GM21381 (cell line): ENCODE data around the gene SOSTDC1.
"Not testable (repeated sequence)": the region's sequence is repeated elsewhere in the genome, so short reads cannot be mapped to it uniquely, and the experiment has no call there.

ENCODE experiments used
- ATAC-seq: cut with Tn5 transposase; IDR thresholded peaks from one replicate; pipeline ENCODE4 v1.9.1; 2021; ENCODE audit warnings: mild to moderate bottlenecking, moderate library complexity; ENCODE audit not compliant: unreplicated experiment

SOSTDC1 gene, protein sequence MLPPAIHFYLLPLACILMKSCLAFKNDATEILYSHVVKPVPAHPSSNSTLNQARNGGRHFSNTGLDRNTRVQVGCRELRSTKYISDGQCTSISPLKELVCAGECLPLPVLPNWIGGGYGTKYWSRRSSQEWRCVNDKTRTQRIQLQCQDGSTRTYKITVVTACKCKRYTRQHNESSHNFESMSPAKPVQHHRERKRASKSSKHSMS

GRCh38 chr7:16465469-16466361 lies at the start of gene SOSTDC1:
TSS of gene SOSTDC1 (minus strand) at chr7:16465738. CDS start at chr7:16465668, 70 bp downstream.
- ATAC-seq = no peak

GRCh38 chr7:16514729-16515128 lies 49.2 kb upstream of the SOSTDC1 start:
- no peak for ATAC-seq

DNA sequence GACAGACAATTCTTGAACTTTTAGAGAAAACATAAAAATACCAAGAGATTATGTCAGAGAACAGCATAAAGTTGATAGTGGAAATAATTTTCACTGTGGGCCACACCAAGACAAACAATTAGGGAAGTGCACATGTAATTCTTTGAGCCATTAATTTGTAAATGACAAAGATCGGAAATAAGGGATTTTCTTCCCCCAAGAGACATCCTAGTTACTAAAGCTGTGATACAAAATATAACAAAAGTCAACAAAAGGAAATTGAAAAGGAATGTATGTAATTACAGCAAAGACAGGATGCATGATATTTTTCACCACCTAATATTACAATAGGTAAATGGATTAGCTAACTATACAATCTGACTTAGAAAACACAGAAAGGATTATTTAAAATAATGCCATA lies 48.7 kb upstream of the SOSTDC1 start:
- no peak for ATAC-seq

- no peak for ATAC-seq
Observed at GRCh38 chr7:16512097-16512496, 46.6 kb upstream of the SOSTDC1 start.

- no peak for ATAC-seq
Observed at GRCh38 chr7:16511314-16511713, 45.8 kb upstream of the SOSTDC1 start.

GRCh38 chr7:16509829-16510228 lies 44.3 kb upstream of the SOSTDC1 start:
- no peak for ATAC-seq

DNA sequence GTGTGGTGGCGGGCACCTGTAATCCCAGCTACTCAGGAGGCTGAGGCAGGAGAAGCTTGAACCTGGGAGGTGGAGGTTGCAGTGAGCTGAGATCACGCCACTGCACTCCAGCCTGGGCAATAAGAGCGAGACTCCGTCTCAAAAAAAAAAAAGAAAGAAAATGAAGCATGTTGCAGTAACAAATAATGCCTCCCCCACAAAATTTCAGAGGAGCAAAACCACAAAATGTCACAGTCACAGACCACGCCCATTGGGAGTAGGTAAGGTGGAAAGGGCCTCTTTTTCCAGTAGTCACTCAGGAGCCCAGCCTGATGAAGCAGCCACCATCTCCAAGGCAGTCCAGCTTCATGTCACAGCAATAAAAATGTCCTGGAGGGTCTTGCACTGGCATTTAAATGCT lies 40.9 kb upstream of the SOSTDC1 start:
- ATAC-seq = not testable (repeated sequence)

DNA sequence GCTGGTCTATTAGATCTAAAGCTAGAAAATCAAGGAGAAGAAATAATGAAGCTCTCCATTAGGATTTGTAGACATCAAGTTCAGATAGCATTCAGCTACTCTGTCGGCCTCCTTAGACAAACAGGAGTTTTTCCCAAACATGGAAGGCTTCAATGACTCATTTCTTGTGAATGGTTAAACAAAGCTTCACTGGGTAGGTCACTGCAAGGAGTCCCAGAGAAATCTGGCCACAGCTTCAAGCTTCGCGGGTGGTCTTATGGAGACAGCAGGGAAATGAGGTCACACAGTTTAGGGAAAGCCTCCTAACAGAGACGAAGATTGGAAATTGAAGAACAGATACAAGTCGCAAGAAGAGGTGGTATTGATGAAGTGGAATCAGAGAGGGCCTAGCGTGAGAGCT lies 38.5 kb upstream of the SOSTDC1 start:
- ATAC-seq = no peak

DNA sequence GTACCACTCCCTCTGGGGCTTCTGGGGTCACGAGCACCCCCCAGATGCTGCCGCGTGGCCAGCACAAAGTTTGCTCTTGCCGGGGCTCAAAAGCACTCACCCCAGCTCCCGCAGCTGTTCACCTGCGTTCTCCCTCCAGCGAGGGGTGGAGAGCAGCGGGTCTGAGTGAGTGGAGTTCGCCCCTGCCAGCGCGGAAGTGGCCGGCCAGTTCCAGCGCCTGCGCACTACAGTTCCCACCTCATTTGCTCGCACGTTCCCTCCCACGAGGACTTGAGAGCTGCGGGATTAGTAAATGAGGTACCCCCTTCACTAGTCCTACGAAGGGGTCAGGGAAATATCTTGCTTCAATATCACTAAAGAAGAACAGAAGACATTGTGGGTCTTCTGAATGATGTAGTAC lies 36.8 kb upstream of the SOSTDC1 start:
- no peak for ATAC-seq

- ATAC-seq = no peak
Observed at GRCh38 chr7:16498122-16498521, 32.6 kb upstream of the SOSTDC1 start.

- no peak for ATAC-seq
Observed at GRCh38 chr7:16494955-16495719, 29.6 kb upstream of the SOSTDC1 start.

DNA sequence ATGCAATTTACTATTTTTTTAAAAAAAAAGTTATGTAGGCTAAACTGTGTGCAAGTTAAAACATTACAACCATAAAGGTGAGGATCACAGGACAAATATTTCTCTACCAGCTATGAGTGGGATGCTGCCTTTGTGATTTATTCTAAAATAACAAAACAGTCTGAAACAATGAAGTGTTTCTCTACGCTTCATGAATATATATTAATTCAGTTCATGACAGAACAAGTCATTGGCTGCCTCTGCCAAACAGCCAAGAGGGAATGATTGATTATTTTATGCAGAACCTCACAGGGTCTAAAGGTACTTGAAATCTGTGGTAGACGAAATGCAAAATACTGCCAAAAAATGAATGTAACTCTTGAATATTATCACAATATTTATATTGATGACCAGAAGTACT lies 29.0 kb upstream of the SOSTDC1 start:
- no peak for ATAC-seq

DNA sequence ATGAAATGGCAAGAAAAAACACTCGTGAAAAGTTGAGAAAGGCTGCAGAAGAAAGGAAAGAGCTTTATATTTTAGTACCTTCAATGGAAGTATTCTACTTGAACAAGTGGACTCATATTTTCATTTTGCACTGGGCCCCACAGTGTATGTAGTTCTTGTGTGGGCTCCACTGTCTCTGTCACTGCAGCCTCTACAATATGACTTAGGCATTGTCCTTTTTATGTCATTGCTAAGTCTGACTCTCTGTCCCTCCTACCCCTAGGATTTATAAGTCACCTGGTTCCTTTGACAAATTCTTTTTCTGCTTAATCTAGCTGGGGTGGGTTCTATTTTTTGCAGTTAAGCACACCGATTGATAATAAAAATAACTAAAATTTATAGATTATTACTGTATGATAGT lies 27.7 kb upstream of the SOSTDC1 start:
- ATAC-seq = no peak

DNA sequence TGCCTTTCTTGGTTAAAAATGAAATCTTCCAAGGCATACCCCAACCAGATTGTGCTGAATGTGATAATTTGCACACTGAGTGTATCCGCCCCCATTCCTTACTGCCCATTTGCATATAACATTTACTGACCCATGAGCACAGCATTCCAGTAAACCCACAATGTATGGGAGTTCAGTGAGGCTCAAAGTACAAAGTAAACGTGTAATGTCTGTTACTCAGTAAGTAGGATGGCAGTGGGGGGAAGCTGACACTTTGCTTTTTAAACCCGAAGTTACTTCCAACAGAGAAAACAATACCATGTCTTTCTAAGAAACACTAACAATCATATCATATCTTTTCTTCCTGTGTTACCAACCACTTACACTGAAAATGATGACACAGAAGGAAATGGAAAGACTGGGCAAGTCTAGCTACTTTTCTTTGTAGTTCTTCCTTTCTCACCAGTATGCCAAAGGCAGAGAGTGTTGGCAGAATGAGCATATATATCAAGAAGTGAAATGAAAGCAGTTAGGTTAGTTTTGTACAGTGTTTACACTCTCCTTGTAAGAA lies 27.1 kb upstream of the SOSTDC1 start:
- ATAC-seq = no peak

- ATAC-seq = no peak
Observed at GRCh38 chr7:16491148-16491547, 25.6 kb upstream of the SOSTDC1 start.

DNA sequence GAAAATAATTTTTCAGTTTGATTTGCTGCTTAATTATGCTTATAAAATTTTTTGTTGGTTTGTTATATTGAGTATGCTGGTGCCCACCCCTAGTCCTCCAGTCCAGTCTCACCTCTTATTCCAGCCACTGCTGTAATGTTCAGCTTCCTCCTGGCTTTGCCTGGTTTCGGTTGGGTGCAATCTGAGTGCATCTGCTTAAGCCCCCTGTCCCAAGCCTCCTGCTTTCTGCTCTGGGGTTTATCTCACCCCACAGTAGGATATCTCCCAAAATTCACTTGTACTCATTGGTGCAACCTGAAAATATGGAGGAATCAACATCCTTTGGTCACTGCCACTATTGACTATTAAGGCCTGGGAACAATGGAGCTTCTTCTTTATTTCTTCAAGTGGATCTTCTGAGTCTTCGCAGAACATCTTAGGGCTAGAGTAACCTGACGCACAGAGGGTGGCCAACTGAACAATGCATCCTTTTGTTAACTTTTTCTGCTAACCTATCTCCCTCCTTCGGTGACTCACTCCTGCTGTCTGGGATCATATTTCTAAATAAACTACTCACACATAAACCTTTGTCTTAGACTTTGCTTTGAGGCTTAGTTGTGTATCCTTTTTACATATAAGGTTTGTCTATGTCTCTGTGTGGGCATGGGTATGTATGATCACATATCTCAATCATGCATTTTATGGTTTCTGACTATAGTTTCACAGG lies 19.1 kb upstream of the SOSTDC1 start:
- no peak for ATAC-seq

DNA sequence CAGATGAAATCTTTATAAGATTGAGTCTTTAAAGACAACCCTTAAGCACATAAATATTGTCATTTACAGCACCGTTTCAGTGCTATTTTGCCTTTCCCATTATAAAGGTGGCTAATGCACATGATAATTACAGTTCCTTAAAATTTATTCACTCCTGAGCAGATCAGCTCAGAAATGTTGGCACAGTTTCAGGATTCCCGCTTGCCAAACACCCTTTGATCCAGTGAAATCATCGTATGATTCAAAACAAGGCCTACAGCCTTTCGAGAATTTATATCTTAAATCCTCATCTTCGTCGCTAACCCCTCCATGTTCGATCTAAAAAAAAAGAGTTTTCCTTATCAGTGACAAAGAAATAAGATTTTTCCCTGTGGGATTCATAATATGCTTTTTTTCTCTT lies 14.1 kb upstream of the SOSTDC1 start:
- no peak for ATAC-seq

DNA sequence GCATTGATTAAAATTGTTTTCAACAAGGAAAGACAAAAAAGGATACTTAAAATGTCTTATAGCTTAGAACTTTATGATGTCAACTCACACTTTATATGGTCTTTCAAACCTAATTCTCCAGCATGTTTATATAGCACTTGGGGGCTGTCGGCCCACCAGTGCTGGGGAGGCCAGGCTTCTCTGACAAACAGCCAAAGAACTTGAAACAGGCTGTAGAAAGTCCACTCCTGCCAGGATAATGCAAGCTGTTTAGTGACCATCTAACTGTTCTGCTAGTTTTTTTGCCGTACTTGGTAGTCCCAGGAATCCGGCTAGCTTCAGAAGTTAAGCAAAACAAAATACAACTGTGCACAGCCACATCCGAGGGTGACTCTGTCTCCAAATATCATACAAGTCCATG lies 13.6 kb upstream of the SOSTDC1 start:
- ATAC-seq = no peak

DNA sequence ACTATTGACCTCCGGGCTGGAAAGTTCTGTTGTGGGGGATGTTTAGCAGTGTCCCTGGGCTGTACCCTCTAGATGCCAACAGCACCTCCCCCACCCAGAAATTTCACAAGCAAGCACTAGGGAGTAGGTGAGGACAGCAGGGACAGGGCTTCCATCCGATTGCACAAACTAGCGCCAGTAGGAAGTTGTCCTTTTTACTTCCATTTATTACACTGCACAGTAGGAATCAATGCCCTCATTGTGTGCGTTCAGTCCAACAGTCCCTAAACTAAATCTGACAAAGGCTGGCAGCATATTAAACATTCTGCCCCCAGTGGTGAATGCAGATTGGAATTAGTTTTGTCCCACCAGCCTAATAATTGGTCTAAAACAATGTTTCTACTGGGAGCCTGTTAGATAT lies 6.4 kb upstream of the SOSTDC1 start:
- ATAC-seq = no peak

- ATAC-seq = no peak
Observed at GRCh38 chr7:16463949-16464715, 1.4 kb downstream of the SOSTDC1 start.
